KMS-11 (cell line): ENCODE data around the gene ZFAND2A.

Experiments
- H2AFZ ChIP-seq: fragments of 200-600 bp; sonication (generic); 2 replicates; pipeline ENCODE4 v1.6.1; 2016; ENCODE audit warnings: antibody characterized with exemption, mixed run types, low read depth
- H3K27ac ChIP-seq: fragments of 200-600 bp; sonication (generic); 2 replicates; pipeline ENCODE4 v1.6.1; 2016; ENCODE audit warnings: mild to moderate bottlenecking, mixed run types
- H3K27me3 ChIP-seq: fragments of 200-600 bp; sonication (generic); 2 replicates; pipeline ENCODE4 v1.6.1; 2017; ENCODE audit warnings: mild to moderate bottlenecking, low read depth, mixed run types, moderate library complexity; ENCODE audit not compliant: insufficient read depth
- H3K36me3 ChIP-seq: fragments of 200-600 bp; sonication (generic); 2 replicates; pipeline ENCODE4 v1.6.1; 2017; ENCODE audit warnings: mild to moderate bottlenecking, mixed run types; ENCODE audit not compliant: insufficient read depth
- H3K4me1 ChIP-seq: fragments of 200-600 bp; sonication (generic); 2 replicates; pipeline ENCODE4 v1.6.1; 2016; ENCODE audit warnings: mild to moderate bottlenecking, low read depth, mixed run types; ENCODE audit not compliant: poor library complexity, severe bottlenecking
- H3K4me2 ChIP-seq: fragments of 200-600 bp; sonication (generic); 2 replicates; pipeline ENCODE4 v1.7.0; 2016; ENCODE audit warnings: mild to moderate bottlenecking, mixed run types
- H3K4me3 ChIP-seq: fragments of 200-600 bp; sonication (generic); IDR thresholded peaks from 2 replicates; pipeline ENCODE4 v1.6.1; 2017; ENCODE audit warnings: low read depth, low read length, mixed read lengths; ENCODE audit not compliant: insufficient read depth
- H3K79me2 ChIP-seq: fragments of 200-600 bp; sonication (generic); 2 replicates; pipeline ENCODE4 v1.6.1; 2016; ENCODE audit warnings: low read depth, mixed run types; ENCODE audit not compliant: insufficient read depth
- H3K9ac ChIP-seq: fragments of 200-600 bp; sonication (generic); 2 replicates; pipeline ENCODE4 v1.6.1; 2016; ENCODE audit warnings: mild to moderate bottlenecking, mixed run types
- H4K20me1 ChIP-seq: fragments of 200-600 bp; sonication (generic); 2 replicates; pipeline ENCODE4 v1.6.1; 2016; ENCODE audit warnings: mild to moderate bottlenecking, mixed run types; ENCODE audit not compliant: insufficient read depth
- CTCF ChIP-seq: fragments of 200-600 bp; sonication (generic); conservative IDR thresholded peaks from 2 replicates; pipeline ENCODE4 v1.6.1; 2017; ENCODE audit warnings: low read depth, mild to moderate bottlenecking, antibody characterized with exemption, low read length, moderate library complexity, mixed read lengths

ZFAND2A gene

GRCh38 chr7:1127001-1127400 lies 33.0 kb downstream of the ZFAND2A start:
- Histone ChIP-seq H3K9ac (no peak overlapping the region), H3K27ac (no peak overlapping the region), H3K27me3 (no peaks in the 10 kb centered on the region), H2AFZ (no peak overlapping the region), H3K79me2 (0 out of 2 replicates have a peak, but pooled peaks cover 4% of the 10 kb centered on the region), H3K4me2 (no peak overlapping the region), H4K20me1 (no peaks in the 10 kb centered on the region), H3K4me1 (no peaks in the 10 kb centered on the region), H3K4me3 (no peak overlapping the region), H3K36me3 (no peaks in the 10 kb centered on the region)
- TF ChIP-seq CTCF, result no peak

GRCh38 chr7:1125603-1125969 lies 34.4 kb downstream of the ZFAND2A start:
- no peak overlapping the region for H3K9ac ChIP-seq
- H4K20me1 ChIP-seq, result no peaks in the 10 kb centered on the region
- H2AFZ ChIP-seq, result no peak overlapping the region
- no peaks in the 10 kb centered on the region for H3K4me1 ChIP-seq
- H3K4me3 ChIP-seq, result no peak overlapping the region
- H3K36me3 ChIP-seq, result no peaks in the 10 kb centered on the region
- H3K27me3 ChIP-seq, result no peaks in the 10 kb centered on the region
- TF ChIP-seq CTCF, result no peak
- H3K4me2 ChIP-seq, result no peak overlapping the region
- H3K27ac ChIP-seq, result no peak overlapping the region
- no peaks in the 10 kb centered on the region for H3K79me2 ChIP-seq

- Histone ChIP-seq H3K9ac (no peak overlapping the region), H2AFZ (no peak overlapping the region), H3K27ac (no peak overlapping the region), H3K4me2 (no peak overlapping the region), H3K4me3 (no peak overlapping the region), H3K27me3 (no peaks in the 10 kb centered on the region), H3K4me1 (no peaks in the 10 kb centered on the region), H4K20me1 (no peaks in the 10 kb centered on the region), H3K36me3 (no peaks in the 10 kb centered on the region), H3K79me2 (no peaks in the 10 kb centered on the region)
- no peak for TF ChIP-seq CTCF
Measured at GRCh38 chr7:1124816-1125602, 35.0 kb downstream of the ZFAND2A start.

- no peak for TF ChIP-seq CTCF
- H3K27me3 ChIP-seq, result no peaks in the 10 kb centered on the region
- no peaks in the 10 kb centered on the region for H4K20me1 ChIP-seq
- no peaks in the 10 kb centered on the region for H3K36me3 ChIP-seq
- H3K27ac ChIP-seq, result no peak overlapping the region
- H3K9ac ChIP-seq, result no peak overlapping the region
- no peak overlapping the region for H3K4me2 ChIP-seq
- no peaks in the 10 kb centered on the region for H3K79me2 ChIP-seq
- no peak overlapping the region for H3K4me3 ChIP-seq
- no peaks in the 10 kb centered on the region for H3K4me1 ChIP-seq
- H2AFZ ChIP-seq, result no peak overlapping the region
Measured at GRCh38 chr7:1124164-1124563, 35.8 kb downstream of the ZFAND2A start.
